Stimulated activated naive CD4-positive, alpha-beta T cell (primary cell): ENCODE results near the gene KPNB1.

ENCODE experiments used
- DNase-seq, 6 experiments: peaks; one replicate each; lab custom pipeline; 2025; lab: John Stamatoyannopoulos, UW

The KPNB1 gene

DNA sequence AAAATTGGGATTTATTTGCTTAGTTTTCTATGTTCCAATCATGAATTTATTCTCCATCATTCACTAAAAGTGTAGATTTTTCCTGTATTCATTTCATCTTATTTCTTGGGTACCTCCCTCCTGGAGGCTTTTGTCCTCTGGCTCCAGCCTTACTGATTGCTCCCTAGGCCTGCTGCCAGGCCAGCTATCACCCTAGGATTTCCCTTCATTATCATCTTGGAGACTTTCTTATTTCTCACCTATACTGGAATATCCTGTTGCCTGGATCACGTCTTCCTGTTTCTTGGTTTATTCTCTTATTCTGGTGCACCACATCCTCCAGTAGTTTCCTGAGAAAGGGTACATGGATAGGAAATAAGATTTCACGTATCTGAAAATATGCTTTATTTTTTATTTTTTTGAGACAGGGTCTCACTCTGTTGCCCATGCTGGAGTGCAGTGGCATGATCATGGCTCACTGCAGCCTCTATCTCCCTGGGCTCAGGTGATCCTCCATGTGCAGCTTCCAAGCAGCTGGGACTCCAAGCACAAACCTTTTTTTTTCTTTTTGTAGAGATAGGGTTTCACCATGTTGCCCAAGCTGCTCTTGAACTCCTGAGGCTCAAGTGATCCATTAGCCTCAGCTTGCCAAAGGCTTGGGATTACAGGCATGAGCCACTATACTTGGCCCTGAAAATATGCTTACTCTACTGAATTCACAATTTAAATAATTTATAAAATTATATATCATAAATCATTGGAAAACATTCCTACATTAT lies 13.3 kb upstream of the KPNB1 start:
- no peak for DNase-seq

GRCh38 chr17:47638903-47639302 lies 10.8 kb upstream of the KPNB1 start:
- DNase-seq, result no peak

DNA sequence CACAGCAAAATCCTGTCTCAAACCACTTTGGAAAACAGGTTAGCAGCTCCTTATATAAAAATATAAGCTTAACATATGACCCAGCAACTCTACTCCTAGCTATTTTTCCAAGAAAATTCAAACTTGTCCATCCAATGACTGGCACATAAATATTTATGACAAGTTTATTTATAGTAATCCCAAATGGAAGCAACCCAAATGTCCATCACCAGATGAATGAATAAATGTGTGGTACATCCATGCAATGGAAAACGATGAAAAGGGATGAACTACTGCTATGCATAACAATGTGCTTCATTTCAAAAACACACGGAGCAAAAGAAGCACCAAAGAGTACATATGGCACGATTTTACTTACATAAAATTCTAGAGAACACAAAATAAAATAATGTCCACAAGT lies 9.6 kb upstream of the KPNB1 start:
- no peak for DNase-seq

GRCh38 chr17:47641202-47641601 lies 8.5 kb upstream of the KPNB1 start:
- no peak for DNase-seq

GRCh38 chr17:47643116-47643515 lies 6.6 kb upstream of the KPNB1 start:
- DNase-seq, result no peak

DNA sequence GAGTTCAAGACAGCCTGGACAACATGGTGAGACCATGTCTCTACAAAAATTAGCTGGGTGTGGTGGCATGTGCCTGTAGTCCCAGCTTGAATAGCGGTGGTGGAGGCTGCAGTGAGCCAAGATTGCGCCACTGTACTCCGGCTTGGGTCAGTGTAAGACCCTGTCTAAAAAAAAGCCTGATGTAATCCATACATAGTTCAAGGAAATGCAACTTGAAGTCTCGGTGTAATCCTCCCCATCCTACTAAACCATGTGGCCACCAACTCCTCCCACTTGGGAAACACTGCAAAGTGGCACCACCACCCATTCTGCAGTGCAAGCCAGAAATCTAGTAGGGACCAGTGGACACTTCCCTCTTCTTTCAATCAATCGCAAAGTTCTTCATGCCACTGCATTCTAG lies 5.4 kb upstream of the KPNB1 start:
- no peak for DNase-seq

DNA sequence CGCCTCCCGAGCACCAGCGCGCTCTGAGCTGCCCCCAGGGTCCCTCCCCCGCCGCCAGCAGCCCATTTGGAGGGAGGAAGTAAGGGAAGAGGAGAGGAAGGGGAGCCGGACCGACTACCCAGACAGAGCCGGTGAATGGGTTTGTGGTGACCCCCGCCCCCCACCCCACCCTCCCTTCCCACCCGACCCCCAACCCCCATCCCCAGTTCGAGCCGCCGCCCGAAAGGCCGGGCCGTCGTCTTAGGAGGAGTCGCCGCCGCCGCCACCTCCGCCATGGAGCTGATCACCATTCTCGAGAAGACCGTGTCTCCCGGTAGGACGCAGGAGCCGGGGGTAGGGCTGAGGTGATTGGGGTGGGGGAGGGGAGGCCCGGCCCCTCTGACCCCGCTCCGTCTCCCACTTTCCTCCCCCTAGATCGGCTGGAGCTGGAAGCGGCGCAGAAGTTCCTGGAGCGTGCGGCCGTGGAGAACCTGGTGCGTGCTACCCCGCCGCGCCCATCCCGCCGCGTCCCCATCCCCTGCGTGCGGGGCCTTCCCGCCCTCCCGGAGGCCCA lies 329 bp downstream of the KPNB1 start:
- peak in 3 of 6 experiments; percentile 52 to 86 (median 64) for DNase-seq

DNA sequence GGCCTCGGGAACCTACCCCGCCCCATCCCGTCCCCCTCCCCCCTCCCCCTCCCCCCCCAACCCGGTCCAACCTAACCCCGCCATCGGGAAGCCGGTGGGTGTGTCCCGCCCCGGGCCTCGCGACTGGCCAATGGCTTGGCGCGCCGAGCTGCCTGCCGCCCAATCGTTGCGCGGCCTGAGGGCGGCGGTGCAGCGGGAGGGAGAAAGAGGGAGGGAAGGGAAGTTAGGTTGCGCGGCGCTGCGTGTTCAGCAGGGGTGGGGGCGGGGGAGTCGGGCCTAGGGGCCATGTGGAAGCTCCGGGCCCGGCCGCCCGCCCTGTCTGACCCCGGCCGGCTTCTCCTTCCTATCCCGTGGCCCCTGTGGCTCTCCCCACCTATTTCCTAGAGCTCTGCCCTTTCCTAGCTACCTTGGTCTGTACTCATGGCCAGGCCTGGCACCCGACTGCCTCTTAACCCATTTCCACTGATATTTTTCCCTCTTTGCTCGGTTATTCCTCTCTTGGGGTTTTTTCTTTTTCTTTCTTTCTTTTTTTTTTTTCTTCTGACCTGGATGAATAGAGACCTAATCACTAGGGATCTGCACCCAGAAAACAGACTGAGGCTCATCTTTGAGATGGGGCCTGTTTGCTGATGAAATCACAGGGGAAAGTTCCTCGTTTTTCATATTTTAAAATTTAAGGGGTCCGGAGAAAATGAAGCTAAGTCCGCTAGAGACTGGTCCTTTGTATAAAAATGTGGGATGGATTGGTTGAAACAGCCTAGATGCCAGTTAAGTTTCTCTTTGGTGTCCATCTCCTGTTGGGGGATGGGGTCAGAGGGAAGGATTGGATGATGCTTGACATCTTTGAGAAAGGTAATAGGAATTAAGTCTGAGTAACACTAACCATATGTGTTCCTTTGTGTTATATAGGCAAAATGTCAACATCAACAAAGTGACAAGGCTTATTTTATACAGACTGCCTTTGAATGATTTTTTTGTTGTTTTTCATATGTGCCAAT lies 1.1 kb downstream of the KPNB1 start:
- DNase-seq, result peak; percentile 80 to 87 (median 84)

- DNase-seq, result no peak
These were observed 2.0 kb downstream of the KPNB1 start for GRCh38 chr17:47651704-47652103.

DNA sequence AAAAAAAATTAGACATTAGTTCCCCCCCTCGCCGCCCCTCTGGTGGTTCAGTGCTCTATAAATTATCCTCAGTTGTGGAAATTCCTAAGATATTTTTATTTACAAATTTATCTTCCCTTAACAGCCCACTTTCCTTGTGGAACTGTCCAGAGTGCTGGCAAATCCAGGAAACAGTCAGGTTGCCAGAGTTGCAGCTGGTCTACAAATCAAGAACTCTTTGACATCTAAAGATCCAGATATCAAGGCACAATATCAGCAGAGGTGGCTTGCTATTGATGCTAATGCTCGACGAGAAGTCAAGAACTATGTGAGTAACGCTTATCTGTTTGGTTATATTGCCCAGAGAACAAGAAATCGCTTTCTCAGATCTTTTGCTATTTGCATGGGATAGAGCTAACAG lies 2.9 kb downstream of the KPNB1 start:
- DNase-seq, result no peak

- DNase-seq, result no peak
These were observed 3.7 kb downstream of the KPNB1 start for GRCh38 chr17:47653442-47653841.

DNA sequence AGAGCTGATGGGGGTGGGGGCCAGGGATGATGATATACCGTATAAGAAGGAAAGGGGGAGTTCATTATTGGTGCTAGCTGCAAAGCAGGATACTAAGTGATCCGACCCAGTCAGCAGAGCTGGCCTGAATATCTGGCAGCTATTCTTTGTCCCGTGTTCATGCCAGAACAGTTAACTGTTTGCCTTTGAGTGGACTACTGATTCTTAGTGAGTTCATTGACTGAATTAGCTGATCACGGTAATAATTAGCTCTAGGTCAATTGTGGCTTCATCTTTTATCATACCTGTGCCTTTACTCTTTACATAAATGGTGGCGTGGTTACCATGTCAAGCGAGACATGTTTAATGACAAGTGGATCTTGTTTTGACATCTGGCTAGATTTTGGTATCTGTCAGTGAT lies 5.3 kb downstream of the KPNB1 start:
- no peak for DNase-seq

- peak in 3 of 6 experiments; percentile 62 to 66 (median 62) for DNase-seq
These were observed 10.4 kb downstream of the KPNB1 start for GRCh38 chr17:47660064-47660492.

DNA sequence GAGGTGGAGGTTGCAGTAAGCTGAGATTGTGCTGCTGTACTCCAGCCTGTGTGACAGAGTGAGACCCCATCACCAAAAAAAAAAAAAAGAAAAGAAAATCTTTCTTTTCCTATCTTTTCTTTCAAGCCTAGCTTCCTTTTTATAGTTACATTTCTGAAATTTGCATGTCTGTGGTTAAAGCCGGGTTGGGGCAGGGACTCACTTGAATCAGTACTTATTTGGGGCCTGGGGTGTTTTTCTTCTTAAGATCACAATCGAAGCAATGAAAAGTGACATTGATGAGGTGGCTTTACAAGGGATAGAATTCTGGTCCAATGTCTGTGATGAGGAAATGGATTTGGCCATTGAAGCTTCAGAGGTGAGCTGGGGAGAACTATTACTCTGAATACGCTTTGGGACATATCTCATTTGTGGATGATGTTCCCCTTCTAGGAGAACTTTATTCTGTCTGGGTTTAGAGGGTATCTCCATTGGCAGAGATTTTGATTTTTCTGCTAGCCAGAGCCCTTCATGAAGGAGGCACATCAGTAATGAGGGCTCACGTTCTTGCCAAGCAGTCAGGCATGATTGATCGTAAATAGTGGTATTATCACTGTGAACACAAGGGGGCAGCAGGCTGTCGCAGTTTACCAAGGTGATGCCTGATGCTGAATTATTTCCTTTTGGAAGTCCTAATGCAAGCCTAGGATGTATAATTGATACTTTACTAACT lies 14.3 kb downstream of the KPNB1 start:
- peak; percentile 9 to 65 (median 42) for DNase-seq

DNA sequence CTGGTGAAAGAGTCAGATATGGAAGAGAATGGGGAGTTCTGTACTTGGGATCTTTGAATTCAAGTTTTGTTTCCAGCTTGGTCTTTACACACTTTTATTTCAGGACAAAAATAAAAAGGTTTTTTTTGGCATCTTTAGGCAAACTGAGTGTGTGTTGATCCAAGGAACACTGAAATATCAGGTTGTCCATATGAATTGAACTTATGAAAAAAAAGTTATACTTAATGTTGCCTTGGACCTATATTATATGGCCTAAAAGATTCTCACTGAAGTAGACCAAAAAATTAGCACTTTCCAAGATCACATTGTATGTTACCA lies 14.9 kb downstream of the KPNB1 start:
- no peak for DNase-seq

- DNase-seq, result no peak
These were observed 15.9 kb downstream of the KPNB1 start for GRCh38 chr17:47665655-47666054.

- no peak for DNase-seq
These were observed 19.4 kb downstream of the KPNB1 start for GRCh38 chr17:47669081-47669480.

- no peak for DNase-seq
These were observed 20.3 kb downstream of the KPNB1 start for GRCh38 chr17:47670064-47670463.

GRCh38 chr17:47674499-47674898 lies 24.8 kb downstream of the KPNB1 start:
- no peak for DNase-seq

DNA sequence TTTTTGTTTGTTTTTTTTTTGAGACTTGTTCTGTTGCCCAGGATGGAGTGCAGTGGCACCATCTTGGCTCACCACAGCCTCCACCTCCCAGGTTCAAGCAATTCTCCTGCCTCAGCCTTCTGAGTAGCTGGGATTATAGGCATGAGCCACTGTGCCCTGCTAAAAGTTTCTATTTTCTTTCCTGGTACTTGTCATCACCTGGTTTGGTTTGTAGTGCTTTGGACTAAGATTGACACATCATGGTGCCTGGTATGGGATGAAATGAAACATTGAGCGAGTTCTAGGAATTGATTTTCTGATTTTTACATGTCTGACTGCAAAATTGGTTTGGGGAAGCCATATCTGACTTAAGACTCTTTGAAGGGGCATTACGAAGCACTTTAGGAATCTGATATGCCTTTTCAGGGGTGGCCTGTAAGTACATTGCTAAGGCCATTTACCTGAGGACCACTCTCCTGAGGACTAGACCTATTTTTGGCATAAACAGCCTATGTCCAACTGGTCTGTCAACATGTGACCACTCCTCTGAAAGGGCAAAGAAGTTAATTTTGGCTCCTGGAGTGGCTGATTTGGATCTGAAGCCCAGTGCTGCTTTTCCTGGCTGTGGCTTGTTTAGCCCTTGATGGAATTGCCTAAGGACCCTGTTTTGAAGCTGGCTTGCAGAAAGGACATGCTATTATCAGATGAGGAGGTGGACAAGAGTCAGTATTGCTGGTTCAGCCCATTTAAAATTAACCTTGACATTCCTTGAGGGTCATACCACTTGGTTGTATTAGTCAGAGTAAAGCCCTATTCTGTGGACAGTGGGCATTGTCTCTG lies 25.9 kb downstream of the KPNB1 start:
- no peak for DNase-seq

GRCh38 chr17:47676199-47676472 lies 26.4 kb downstream of the KPNB1 start:
- DNase-seq, result no peak
